Measurements from ENCODE around the gene GDF10. TPM values are rescaled to one million over a fixed set of nuclear protein-coding genes. Genes with fewer than 3 reads are reported as not detected.

The GDF10 gene
- total RNA-seq, 4 donors from 2014 or later = 0.48 to 2.4 (median 0.66) TPM

DNA sequence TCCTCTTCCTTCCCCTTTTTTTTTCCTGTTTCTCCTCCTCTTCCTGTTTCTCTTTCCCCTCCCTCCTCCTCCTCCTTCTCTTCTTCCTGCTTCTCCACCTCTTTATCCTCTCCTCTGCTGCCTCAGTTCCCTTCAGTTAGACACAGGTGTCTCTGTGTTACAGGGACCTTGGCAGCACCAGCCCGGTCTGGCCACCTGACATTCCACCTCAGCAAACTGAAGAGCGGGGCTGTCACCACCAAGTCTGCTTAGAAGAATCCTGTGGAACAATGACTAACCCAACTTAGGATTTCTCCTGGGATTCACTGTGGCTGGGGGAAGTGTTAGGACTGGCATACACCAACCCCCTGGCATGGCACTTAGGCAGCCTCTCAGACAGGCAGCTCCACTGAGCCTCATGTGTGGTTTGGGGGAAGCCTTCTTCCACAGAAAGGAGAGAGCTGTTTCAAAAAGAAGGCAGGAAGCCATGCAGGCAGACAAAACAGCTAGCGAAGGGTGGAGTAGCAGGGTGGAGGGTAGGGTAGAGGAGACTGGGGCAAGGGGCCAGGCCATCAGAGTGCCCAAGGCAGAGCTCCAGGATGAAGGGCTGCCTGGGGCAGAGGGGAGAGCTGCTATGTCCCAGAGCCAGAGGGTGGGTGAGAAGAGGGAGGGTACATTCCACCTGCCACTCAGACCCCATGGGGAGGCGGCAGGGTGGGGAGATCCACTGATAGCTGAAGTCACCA is 13.2 kb upstream of the GDF10 start:
- ATAC-seq (ENCODE audit: low FRiP score) (no peak), DNase-seq (ENCODE audit: low spot score) (no peak)
- TF ChIP-seq, protein P1, sequence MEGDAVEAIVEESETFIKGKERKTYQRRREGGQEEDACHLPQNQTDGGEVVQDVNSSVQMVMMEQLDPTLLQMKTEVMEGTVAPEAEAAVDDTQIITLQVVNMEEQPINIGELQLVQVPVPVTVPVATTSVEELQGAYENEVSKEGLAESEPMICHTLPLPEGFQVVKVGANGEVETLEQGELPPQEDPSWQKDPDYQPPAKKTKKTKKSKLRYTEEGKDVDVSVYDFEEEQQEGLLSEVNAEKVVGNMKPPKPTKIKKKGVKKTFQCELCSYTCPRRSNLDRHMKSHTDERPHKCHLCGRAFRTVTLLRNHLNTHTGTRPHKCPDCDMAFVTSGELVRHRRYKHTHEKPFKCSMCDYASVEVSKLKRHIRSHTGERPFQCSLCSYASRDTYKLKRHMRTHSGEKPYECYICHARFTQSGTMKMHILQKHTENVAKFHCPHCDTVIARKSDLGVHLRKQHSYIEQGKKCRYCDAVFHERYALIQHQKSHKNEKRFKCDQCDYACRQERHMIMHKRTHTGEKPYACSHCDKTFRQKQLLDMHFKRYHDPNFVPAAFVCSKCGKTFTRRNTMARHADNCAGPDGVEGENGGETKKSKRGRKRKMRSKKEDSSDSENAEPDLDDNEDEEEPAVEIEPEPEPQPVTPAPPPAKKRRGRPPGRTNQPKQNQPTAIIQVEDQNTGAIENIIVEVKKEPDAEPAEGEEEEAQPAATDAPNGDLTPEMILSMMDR (IDR thresholded peaks at IDR 0.05) = no peak

- TF ChIP-seq, protein P1 (IDR thresholded peaks at IDR 0.05) = no peak
- no peak for DNase-seq (ENCODE audit: low spot score)
- no peak for ATAC-seq (ENCODE audit: low FRiP score)
Observed at GRCh38 chr10:47287365-47287802, 12.6 kb upstream of the GDF10 start.

GRCh38 chr10:47287805-47288204 is 12.2 kb upstream of the GDF10 start:
- TF ChIP-seq, protein P1 (IDR thresholded peaks at IDR 0.05) = no peak

DNA sequence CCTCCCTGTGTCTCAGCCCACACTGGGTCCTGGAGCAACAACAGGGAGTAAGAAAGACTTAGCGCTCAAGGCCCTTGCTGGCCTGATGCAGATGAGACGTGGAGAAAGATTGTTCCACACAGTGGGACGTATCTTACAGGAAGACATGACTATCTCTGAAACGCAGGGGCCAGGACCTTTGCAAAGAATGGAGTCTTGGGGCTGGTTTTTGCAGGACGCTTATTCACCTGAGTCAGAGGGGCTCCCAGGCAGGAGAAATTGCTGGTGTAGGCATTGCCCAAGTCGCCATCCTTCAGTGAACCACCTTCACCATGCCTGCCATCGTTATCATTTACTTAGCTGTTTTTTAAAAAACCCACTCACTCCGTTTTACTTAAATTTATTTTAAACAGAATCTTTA is 11.8 kb upstream of the GDF10 start:
- DNase-seq (ENCODE audit: low spot score) (no peak), ATAC-seq (ENCODE audit: low FRiP score) (no peak)
- TF ChIP-seq, protein P1 (IDR thresholded peaks at IDR 0.05) = no peak

More at GRCh38 chr10:47287805-47288204, 12.2 kb upstream of the GDF10 start:
- no peak for DNase-seq (ENCODE audit: low spot score)
- ATAC-seq (ENCODE audit: low FRiP score) = no peak

- DNase-seq (ENCODE audit: low spot score) = no peak
- ATAC-seq (ENCODE audit: low FRiP score) = no peak
- TF ChIP-seq, protein P1 (IDR thresholded peaks at IDR 0.05) = no peak
Observed at GRCh38 chr10:47288916-47289495, 11.0 kb upstream of the GDF10 start.

- no peak for ATAC-seq (ENCODE audit: low FRiP score)
- DNase-seq (ENCODE audit: low spot score) = no peak
- TF ChIP-seq, protein P1 (IDR thresholded peaks at IDR 0.05) = no peak
Observed at GRCh38 chr10:47289921-47290320, 10.1 kb upstream of the GDF10 start.

GRCh38 chr10:47290338-47290737 is 9.7 kb upstream of the GDF10 start:
- no peak for ATAC-seq (ENCODE audit: low FRiP score)
- no peak for DNase-seq (ENCODE audit: low spot score)
- TF ChIP-seq, protein P1 (IDR thresholded peaks at IDR 0.05) = no peak
